ENCODE results near the gene GRWD1. TPM values are rescaled to one million over a fixed set of nuclear protein-coding genes. Genes with fewer than 3 reads are reported as not detected.

GRWD1 gene
- total RNA-seq, 2 experiments from 2014 or later = 21.4 to 21.7 TPM

DNA sequence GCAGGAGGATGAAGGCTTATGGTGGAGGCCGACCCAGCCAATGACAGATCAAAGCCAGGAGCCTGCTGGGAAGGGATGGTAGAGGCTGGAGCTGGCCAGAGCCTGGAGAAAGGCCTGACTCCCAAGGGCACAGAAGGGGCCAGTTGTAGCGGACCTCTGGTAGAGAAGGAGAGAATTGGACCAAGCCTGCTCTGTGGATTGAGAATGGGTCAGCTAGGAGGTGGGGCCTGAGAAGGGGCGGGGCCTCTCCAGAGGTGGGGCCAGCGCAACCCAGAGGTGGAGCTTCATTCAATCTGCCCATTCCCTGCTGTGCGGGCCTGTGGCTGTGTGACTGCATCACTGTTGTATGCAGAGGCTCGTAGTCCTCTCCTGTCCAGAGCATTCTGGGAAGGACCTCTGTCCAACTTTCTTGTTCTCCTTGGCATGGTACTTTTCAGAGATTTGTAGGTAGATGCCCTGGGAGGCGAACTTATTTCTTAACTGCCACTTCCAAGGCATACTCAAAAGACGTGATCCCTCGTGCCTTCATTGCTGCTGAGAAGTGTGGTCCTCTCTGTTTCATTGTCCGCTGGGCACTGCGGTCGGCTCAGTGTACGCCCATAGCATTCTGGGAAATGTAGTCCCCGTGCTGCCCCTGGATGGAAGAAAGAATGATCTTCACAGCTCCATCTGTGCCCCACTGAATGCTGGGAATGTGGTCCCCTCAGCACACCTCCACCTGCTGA is 45.6 kb upstream of the GRWD1 start:
- H3K4me3 ChIP-seq (ENCODE audit: low read length) = no peak overlapping the region

DNA sequence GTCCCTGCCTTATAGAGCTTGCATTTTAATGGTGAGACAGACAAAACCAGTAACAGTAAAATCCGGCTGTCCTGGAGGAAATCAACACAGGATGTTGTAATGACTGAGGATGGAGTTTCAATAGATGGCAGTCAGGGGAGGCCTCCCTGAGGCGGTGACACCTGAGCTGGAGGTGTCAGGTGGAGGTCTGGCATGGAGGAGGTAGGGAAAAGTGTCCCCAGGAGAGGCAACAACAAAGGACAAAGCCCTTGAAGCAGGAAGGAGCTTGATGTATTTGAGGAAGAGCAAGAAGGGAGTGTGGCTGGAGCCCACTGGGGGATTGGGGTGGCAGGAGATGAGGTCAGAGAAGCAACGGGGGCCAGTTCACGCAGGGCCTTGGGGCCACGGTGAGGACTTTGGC is 44.5 kb upstream of the GRWD1 start:
- H3K27ac Mint-ChIP-seq = no peak overlapping the region
- no peaks in the 10 kb centered on the region for H3K9me3 Mint-ChIP-seq
- H3K4me3 Mint-ChIP-seq = no peak overlapping the region
- Histone ChIP-seq H3K4me1 (ENCODE audit: insufficient read depth, low read length) (peaks cover 37% of the 10 kb centered on the region), H3K27me3 (ENCODE audit: control insufficient read depth in 1 of 2, insufficient read depth in 2 of 2, low read length in 2 of 2) (peaks cover 4 to 11% of the 10 kb centered on the region in 2 experiments), H3K4me3 (ENCODE audit: low read length) (no peak overlapping the region), H3K9me3 (ENCODE audit: control insufficient read depth in 1 of 2, insufficient read depth in 1 of 2, low read length in 2 of 2) (peaks cover 0 to 12% of the 10 kb centered on the region in 2 experiments), H3K36me3 (ENCODE audit: insufficient read depth, low read length) (no peaks in the 10 kb centered on the region), H3K27ac (ENCODE audit: low read depth in 1 of 2, low read length in 2 of 2) (no peak overlapping the region)
- no peak for DNase-seq
- ChIA-PET CTCF (interaction anchor here (1.1 to 3.7 kb wide), 2 partner anchors 10 to 13 kb away, joined by 3 to 22 read pairs; partner anchors contain the start of gene KDELR1), POLR2A (interaction anchor here (0.6 to 1.4 kb wide), 2 partner anchors 10 to 70 kb away, joined by 3 read pairs; partner anchors contain the start of gene KDELR1)
- intact Hi-C loops (cut with DNase I, micrococcal nuclease) = no loop called here
- peaks cover 11% of the 10 kb centered on the region for H3K27me3 Mint-ChIP-seq
- TF ChIP-seq, protein P1, sequence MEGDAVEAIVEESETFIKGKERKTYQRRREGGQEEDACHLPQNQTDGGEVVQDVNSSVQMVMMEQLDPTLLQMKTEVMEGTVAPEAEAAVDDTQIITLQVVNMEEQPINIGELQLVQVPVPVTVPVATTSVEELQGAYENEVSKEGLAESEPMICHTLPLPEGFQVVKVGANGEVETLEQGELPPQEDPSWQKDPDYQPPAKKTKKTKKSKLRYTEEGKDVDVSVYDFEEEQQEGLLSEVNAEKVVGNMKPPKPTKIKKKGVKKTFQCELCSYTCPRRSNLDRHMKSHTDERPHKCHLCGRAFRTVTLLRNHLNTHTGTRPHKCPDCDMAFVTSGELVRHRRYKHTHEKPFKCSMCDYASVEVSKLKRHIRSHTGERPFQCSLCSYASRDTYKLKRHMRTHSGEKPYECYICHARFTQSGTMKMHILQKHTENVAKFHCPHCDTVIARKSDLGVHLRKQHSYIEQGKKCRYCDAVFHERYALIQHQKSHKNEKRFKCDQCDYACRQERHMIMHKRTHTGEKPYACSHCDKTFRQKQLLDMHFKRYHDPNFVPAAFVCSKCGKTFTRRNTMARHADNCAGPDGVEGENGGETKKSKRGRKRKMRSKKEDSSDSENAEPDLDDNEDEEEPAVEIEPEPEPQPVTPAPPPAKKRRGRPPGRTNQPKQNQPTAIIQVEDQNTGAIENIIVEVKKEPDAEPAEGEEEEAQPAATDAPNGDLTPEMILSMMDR (IDR thresholded peaks at IDR 0.05) = no peak
- no peak for ATAC-seq (ENCODE audit: poor library complexity)
- no peaks in the 10 kb centered on the region for H3K36me3 Mint-ChIP-seq (ENCODE audit: low read depth)
- H3K4me1 Mint-ChIP-seq (ENCODE audit: low read depth) = peaks cover 23% of the 10 kb centered on the region

More for the DNA sequence above, 45.6 kb upstream of the GRWD1 start:
- Mint-ChIP-seq H3K4me1 (ENCODE audit: low read depth) (peaks cover 33% of the 10 kb centered on the region), H3K27me3 (peaks cover 20% of the 10 kb centered on the region), H3K27ac (peak overlapping the region; percentile 31), H3K36me3 (ENCODE audit: low read depth) (no peaks in the 10 kb centered on the region), H3K4me3 (peak overlapping the region; percentile 21), H3K9me3 (no peaks in the 10 kb centered on the region)
- DNase-seq (peak in 4 of 14 experiments; percentile 35 to 72 (median 50)), ATAC-seq (ENCODE audit: poor library complexity) (peak; percentile 11)
- Histone ChIP-seq H3K36me3 (ENCODE audit: insufficient read depth, low read length) (no peaks in the 10 kb centered on the region), H3K4me1 (ENCODE audit: insufficient read depth, low read length) (peaks cover 48% of the 10 kb centered on the region), H3K9me3 (ENCODE audit: control insufficient read depth in 1 of 2, insufficient read depth in 1 of 2, low read length in 2 of 2) (peaks cover 0 to 14% of the 10 kb centered on the region in 2 experiments), H3K27ac (ENCODE audit: low read depth in 1 of 2, low read length in 2 of 2) (no peak overlapping the region), H3K27me3 (ENCODE audit: control insufficient read depth in 1 of 2, insufficient read depth in 2 of 2, low read length in 2 of 2) (peaks cover 16 to 22% of the 10 kb centered on the region in 2 experiments)
- intact Hi-C loops (cut with DNase I, micrococcal nuclease) = no loop called here
- ChIA-PET POLR2A (interaction anchor here (1.0 to 1.5 kb wide), 3 partner anchors 9 to 36 kb away, joined by 3 read pairs; partner anchors contain the start of genes KDELR1, SYNGR4 and TMEM143), CTCF (interaction anchor here (1.6 to 3.7 kb wide), 2 partner anchors 9 to 339 kb away, joined by 3 to 22 read pairs; partner anchors contain the start of gene KDELR1)
- TF ChIP-seq, protein P1 (IDR thresholded peaks at IDR 0.05) = no peak

DNA sequence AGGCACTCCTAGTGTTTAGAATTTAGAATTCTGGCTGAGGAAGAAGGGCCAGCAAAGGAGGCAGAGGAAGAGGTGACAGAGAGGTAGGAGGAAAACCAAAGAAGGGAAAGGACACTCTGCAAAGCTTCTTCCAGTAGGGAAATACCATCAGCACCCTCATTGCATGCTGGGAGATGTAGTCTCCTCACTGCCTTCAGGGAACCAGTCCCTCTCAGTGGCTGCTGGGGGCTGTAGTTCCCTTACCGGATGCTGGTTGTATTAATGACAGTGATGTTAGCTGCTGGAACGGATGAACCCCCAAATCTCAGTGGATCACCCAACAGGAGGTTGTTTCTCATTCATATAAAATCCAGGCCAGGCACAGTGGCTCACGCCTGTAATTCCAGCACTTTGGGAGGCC is 42.2 kb upstream of the GRWD1 start:
- H3K36me3 Mint-ChIP-seq (ENCODE audit: low read depth) = no peaks in the 10 kb centered on the region

More for the DNA sequence above, 42.2 kb upstream of the GRWD1 start:
- DNase-seq (peak in 6 of 14 experiments; percentile 38 to 80 (median 64)), ATAC-seq (ENCODE audit: poor library complexity) (peak; percentile 58)
- H3K27me3 ChIP-seq (ENCODE audit: control insufficient read depth in 1 of 2, insufficient read depth in 2 of 2, low read length in 2 of 2) = no peaks in the 10 kb centered on the region
- H3K36me3 ChIP-seq (ENCODE audit: insufficient read depth, low read length) = no peaks in the 10 kb centered on the region
- Mint-ChIP-seq H3K27me3 (peaks cover 11% of the 10 kb centered on the region), H3K4me3 (no peak overlapping the region), H3K27ac (no peak overlapping the region), H3K4me1 (ENCODE audit: low read depth) (peaks cover 11% of the 10 kb centered on the region), H3K9me3 (no peaks in the 10 kb centered on the region)
- TF ChIP-seq, protein P1 (IDR thresholded peaks at IDR 0.05) = no peak
- intact Hi-C loops (cut with DNase I, micrococcal nuclease) = no loop called here
- no peak overlapping the region for H3K4me3 ChIP-seq (ENCODE audit: low read length)
- ChIA-PET POLR2A (interaction anchor here (1.1 to 1.6 kb wide), 2 partner anchors 10 to 40 kb away, joined by 4 to 5 read pairs; partner anchors contain the start of genes GRIN2D, SYNGR4 and TMEM143), CTCF (no interaction called here)
- H3K27ac ChIP-seq (ENCODE audit: low read depth in 1 of 2, low read length in 2 of 2) = no peak overlapping the region
- H3K4me1 ChIP-seq (ENCODE audit: insufficient read depth, low read length) = peaks cover 18% of the 10 kb centered on the region
- peaks cover 0 to 6% of the 10 kb centered on the region in 2 experiments for H3K9me3 ChIP-seq (ENCODE audit: control insufficient read depth in 1 of 2, insufficient read depth in 1 of 2, low read length in 2 of 2)

Data from CD4-positive, alpha-beta T cell (primary cell).